Ureter (tissue), 1 donor: ENCODE data around the gene CBL. TPM values are rescaled to one million over a fixed set of nuclear protein-coding genes. Genes with fewer than 3 reads are reported as not detected.
A peak's percentile ranks its signal among the peaks of the same experiment; 100 is the strongest.

ENCODE experiments used
- DNase-seq: peaks from one replicate; pipeline ENCODE4 v3.0.0-alpha.2; 2020; ENCODE audit warnings: low spot score
- total RNA-seq: library from RNA; stranded (reverse); gene quantifications from one replicate; pipeline ENCODE4 v1.2.4, GENCODE V29; 2023
- donor health status: DM: yes; HTN: yes; CAD: no.

CBL gene
- total RNA-seq, 1 donor from 2014 or later = 17.9 TPM

- DNase-seq = peak; percentile 98
These were observed 128.2 kb downstream of the CBL start, which contains the start of gene RNF26 for GRCh38 chr11:119334174-119334930. Gene RNF26, plus strand, starts transcription at chr11:119334527. Its CDS starts 596 bp downstream, at chr11:119335123.

GRCh38 chr11:119335091-119335654 lies 129.0 kb downstream of the CBL start:
- DNase-seq = no peak

- DNase-seq = no peak
These were observed 129.8 kb downstream of the CBL start for GRCh38 chr11:119335655-119336543.

- no peak for DNase-seq
These were observed 130.8 kb downstream of the CBL start for GRCh38 chr11:119336744-119337469.

GRCh38 chr11:119337581-119338317 lies 131.6 kb downstream of the CBL start:
- DNase-seq = no peak

GRCh38 chr11:119338318-119338890 lies 132.3 kb downstream of the CBL start:
- DNase-seq = no peak

- no peak for DNase-seq
These were observed 132.9 kb downstream of the CBL start for GRCh38 chr11:119338965-119339588.

- DNase-seq = no peak
These were observed 133.6 kb downstream of the CBL start for GRCh38 chr11:119339589-119340334.

GRCh38 chr11:119340335-119341221 lies 134.4 kb downstream of the CBL start, which contains the start of gene C1QTNF5:
Gene C1QTNF5, minus strand, starts transcription at chr11:119340883. Its CDS starts 486 bp downstream, at chr11:119340397.
- peak; percentile 87 for DNase-seq

GRCh38 chr11:119341222-119342022 lies 135.3 kb downstream of the CBL start:
- no peak for DNase-seq

GRCh38 chr11:119342023-119342300 lies 135.8 kb downstream of the CBL start:
- no peak for DNase-seq

- DNase-seq = no peak
These were observed 136.4 kb downstream of the CBL start for GRCh38 chr11:119342362-119343130.

GRCh38 chr11:119343726-119344125 lies 137.6 kb downstream of the CBL start:
- DNase-seq = no peak

GRCh38 chr11:119344291-119345010 lies 138.3 kb downstream of the CBL start:
- no peak for DNase-seq

GRCh38 chr11:119345685-119346084 lies 139.5 kb downstream of the CBL start:
- DNase-seq = no peak

GRCh38 chr11:119346605-119347004 lies 140.5 kb downstream of the CBL start, which contains the start of gene MFRP:
Gene MFRP, minus strand, starts transcription at chr11:119346705. Its CDS starts 192 bp downstream, at chr11:119346513.
- no peak for DNase-seq
